Tibial artery (tissue), 4 donors: ENCODE data around the gene ZRANB2.
A peak's percentile ranks its signal among the peaks of the same experiment; 100 is the strongest.

Source experiments
- DNase-seq, 2 donors: peaks; one replicate each; pipeline ENCODE4 v3.0.0-alpha.2; 2019
- H3K27ac ChIP-seq, 2 donors: fragments of 200-600 bp; sonication (generic) in 1 of 2; 1 replicate in 1 of 2; 2 replicates in 1 of 2; pipeline ENCODE4 v1.5.1; 2018 to 2019; ENCODE audit warnings: mild to moderate bottlenecking in 1 of 2
- H3K27me3 ChIP-seq, 2 donors: fragments of 200-600 bp; sonication (generic) in 1 of 2; one replicate each; pipeline versions ENCODE4 v1.5.1 to v1.6.0; 2016 to 2019
- H3K36me3 ChIP-seq, 3 donors: fragments of 200-600 bp; sonication (generic) in 2 of 3; one replicate each; pipeline ENCODE4 v1.5.1; 2016 to 2019; ENCODE audit warnings: mild to moderate bottlenecking in 2 of 3
- H3K4me1 ChIP-seq, 4 donors: fragments of 200-600 bp; sonication (generic) in 2 of 4; 1 replicate in 3 of 4; 2 replicates in 1 of 4; pipeline ENCODE4 v1.5.1; 2016 to 2019
- H3K4me3 ChIP-seq, 2 donors: fragments of 200-600 bp; sonication (generic) in 1 of 2; 1 replicate in 1 of 2; 2 replicates in 1 of 2; pipeline ENCODE4 v1.5.1; 2018 to 2019; ENCODE audit warnings: mild to moderate bottlenecking in 2 of 2
- H3K9me3 ChIP-seq, 3 donors: fragments of 200-600 bp; sonication (generic) in 1 of 3; one replicate each; pipeline ENCODE4 v1.5.1; 2016 to 2019
- CTCF ChIP-seq, 2 experiments: fragments of 200-600 bp in 1 of 2; fragments of 450-650 bp in 1 of 2; IDR thresholded peaks; one replicate each; pipeline ENCODE4 v1.5.1; 2017 to 2019; ENCODE audit warnings: antibody characterized with exemption in 2 of 2, mild to moderate bottlenecking in 1 of 2, moderate library complexity in 1 of 2
- intact Hi-C: fragments of 100-400 bp; cut with DNase I; formaldehyde crosslinking; loops from one replicate; pipeline ENCODE4 v1.15.0; 2023; ENCODE audit warnings: low total_unique reads

ZRANB2 gene

GRCh38 chr1:71083271-71083670, 2.4 kb upstream of the ZRANB2 start:
- Histone ChIP-seq H3K27ac (no peak overlapping the region), H3K4me3 (no peak overlapping the region), H3K27me3 (no peaks in the 10 kb centered on the region), H3K4me1 (peaks cover 0 to 21% (median 14%) of the 10 kb centered on the region in 4 donors), H3K36me3 (peaks cover 0 to under 1% (median under 1%) of the 10 kb centered on the region in 3 donors), H3K9me3 (no peaks in the 10 kb centered on the region)
- TF ChIP-seq CTCF (IDR thresholded peaks at IDR 0.05): no peak
- intact Hi-C loops: no loop called here
- no peak for DNase-seq

- peak overlapping the region; percentile 83 to 86 for H3K27ac ChIP-seq
- H3K4me3 ChIP-seq: peak overlapping the region; percentile 67 to 79
- TF ChIP-seq CTCF (IDR thresholded peaks at IDR 0.05): no peak
- no peaks in the 10 kb centered on the region for H3K27me3 ChIP-seq
- no peaks in the 10 kb centered on the region for H3K9me3 ChIP-seq
- intact Hi-C loops: no loop called here
- peaks cover 11 to 13% (median 11%) of the 10 kb centered on the region in 3 donors for H3K36me3 ChIP-seq
- peaks cover 0 to 22% (median 15%) of the 10 kb centered on the region in 4 donors for H3K4me1 ChIP-seq
- DNase-seq: peak in 1 of 2 donors; percentile 68
Observed at GRCh38 chr1:71081697-71082080, 854 bp upstream of the ZRANB2 start.

GRCh38 chr1:71080230-71080738, 551 bp downstream of the ZRANB2 start:
- Histone ChIP-seq H3K27me3 (no peaks in the 10 kb centered on the region), H3K4me3 (peak overlapping the region; percentile 67 to 79), H3K36me3 (peaks cover 25 to 27% (median 25%) of the 10 kb centered on the region in 3 donors), H3K4me1 (peaks cover 0 to 22% (median 15%) of the 10 kb centered on the region in 4 donors), H3K27ac (peak overlapping the region; percentile 83 to 86), H3K9me3 (no peaks in the 10 kb centered on the region)
- no peak for TF ChIP-seq CTCF (IDR thresholded peaks at IDR 0.05)
- intact Hi-C loops: no loop called here
- no peak for DNase-seq

GRCh38 chr1:71074681-71075080, 6.2 kb downstream of the ZRANB2 start:
- intact Hi-C loops: no loop called here
- H3K9me3 ChIP-seq: no peaks in the 10 kb centered on the region
- no peak for TF ChIP-seq CTCF (IDR thresholded peaks at IDR 0.05)
- peaks cover 0 to 16% (median 11%) of the 10 kb centered on the region in 4 donors for H3K4me1 ChIP-seq
- no peaks in the 10 kb centered on the region for H3K27me3 ChIP-seq
- peaks cover 64 to 74% (median 71%) of the 10 kb centered on the region in 3 donors for H3K36me3 ChIP-seq
- no peak for DNase-seq
- no peak overlapping the region for H3K27ac ChIP-seq
- no peak overlapping the region for H3K4me3 ChIP-seq

- Histone ChIP-seq H3K27ac (no peak overlapping the region), H3K4me1 (no peaks in the 10 kb centered on the region), H3K4me3 (no peak overlapping the region), H3K36me3 (peaks cover 77 to 91% (median 89%) of the 10 kb centered on the region in 3 donors), H3K9me3 (no peaks in the 10 kb centered on the region), H3K27me3 (no peaks in the 10 kb centered on the region)
- intact Hi-C loops: no loop called here
- TF ChIP-seq CTCF (IDR thresholded peaks at IDR 0.05): no peak
- DNase-seq: no peak
Observed at GRCh38 chr1:71072273-71072672, 8.6 kb downstream of the ZRANB2 start.

GRCh38 chr1:71071720-71072119, 9.1 kb downstream of the ZRANB2 start:
- Histone ChIP-seq H3K27me3 (no peaks in the 10 kb centered on the region), H3K4me3 (no peak overlapping the region), H3K9me3 (no peaks in the 10 kb centered on the region), H3K27ac (no peak overlapping the region), H3K36me3 (peaks cover 82 to 91% (median 91%) of the 10 kb centered on the region in 3 donors), H3K4me1 (no peaks in the 10 kb centered on the region)
- no peak for TF ChIP-seq CTCF (IDR thresholded peaks at IDR 0.05)
- intact Hi-C loops: no loop called here
- DNase-seq: no peak
